D721Med (cell line): ENCODE data around the gene SRRD.
A peak's percentile ranks its signal among the peaks of the same experiment; 100 is the strongest.

Source experiments
- DNase-seq: peaks from one replicate; pipeline ENCODE4 v3.0.0; 2011; ENCODE audit warnings: low spot score; ENCODE audit not compliant: insufficient read length
- FAIRE-seq: peaks from 2 replicates; lab custom pipeline; 2011; peaks lifted over from hg19 to GRCh38; lab: Jason Lieb, UNC
- TF ChIP-seq, protein P1 (sequence below): IDR thresholded peaks from 2 replicates; pipeline ENCODE4 v1.5.1; 2012; ENCODE audit warnings: mild to moderate bottlenecking, control low read depth; ENCODE audit not compliant: insufficient read depth; ENCODE audit errors: missing control alignments

SRRD gene

DNA sequence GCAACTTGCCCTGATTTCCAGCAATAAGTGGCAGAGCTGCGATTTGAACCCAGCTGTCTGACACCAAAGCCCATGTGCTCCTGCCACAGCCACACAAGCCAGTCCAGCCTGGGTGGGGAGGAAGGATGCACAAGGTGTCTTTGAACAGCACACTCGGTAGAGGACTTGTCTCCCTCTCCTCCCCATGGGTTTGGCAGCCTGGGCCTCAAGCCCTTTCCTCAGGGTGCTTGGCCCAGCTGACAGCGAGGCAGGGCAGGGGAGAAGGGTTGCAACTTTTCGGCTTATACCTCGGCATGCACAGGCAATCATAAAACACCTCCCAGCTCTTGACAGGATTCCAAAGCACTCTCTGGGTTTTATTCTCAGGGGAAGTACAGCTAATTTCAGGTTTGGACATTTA is 35.3 kb upstream of the SRRD start:
- FAIRE-seq (no peak), DNase-seq (no peak)
- TF ChIP-seq, protein P1, sequence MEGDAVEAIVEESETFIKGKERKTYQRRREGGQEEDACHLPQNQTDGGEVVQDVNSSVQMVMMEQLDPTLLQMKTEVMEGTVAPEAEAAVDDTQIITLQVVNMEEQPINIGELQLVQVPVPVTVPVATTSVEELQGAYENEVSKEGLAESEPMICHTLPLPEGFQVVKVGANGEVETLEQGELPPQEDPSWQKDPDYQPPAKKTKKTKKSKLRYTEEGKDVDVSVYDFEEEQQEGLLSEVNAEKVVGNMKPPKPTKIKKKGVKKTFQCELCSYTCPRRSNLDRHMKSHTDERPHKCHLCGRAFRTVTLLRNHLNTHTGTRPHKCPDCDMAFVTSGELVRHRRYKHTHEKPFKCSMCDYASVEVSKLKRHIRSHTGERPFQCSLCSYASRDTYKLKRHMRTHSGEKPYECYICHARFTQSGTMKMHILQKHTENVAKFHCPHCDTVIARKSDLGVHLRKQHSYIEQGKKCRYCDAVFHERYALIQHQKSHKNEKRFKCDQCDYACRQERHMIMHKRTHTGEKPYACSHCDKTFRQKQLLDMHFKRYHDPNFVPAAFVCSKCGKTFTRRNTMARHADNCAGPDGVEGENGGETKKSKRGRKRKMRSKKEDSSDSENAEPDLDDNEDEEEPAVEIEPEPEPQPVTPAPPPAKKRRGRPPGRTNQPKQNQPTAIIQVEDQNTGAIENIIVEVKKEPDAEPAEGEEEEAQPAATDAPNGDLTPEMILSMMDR = no peak

DNA sequence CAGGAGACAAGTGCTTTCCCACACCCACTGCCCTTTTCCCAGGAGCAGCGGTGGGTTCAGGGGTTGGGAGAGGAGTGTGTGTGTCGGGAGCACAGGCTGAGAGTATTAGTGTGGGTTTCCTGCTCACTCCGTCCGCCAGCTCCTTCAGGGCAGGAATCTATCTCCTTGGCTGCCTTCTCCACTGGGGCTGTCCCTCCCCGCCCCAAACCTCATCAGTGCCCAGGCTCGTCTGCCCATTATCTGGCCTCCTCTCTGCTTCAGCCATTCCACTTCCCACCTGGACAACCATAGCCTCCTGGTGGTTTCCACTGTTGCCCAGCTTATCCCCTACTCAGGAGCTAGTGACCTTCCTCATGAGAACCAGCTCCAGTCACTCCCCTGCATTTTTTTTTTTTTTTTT is 34.7 kb upstream of the SRRD start:
- TF ChIP-seq, protein P1 = no peak
- FAIRE-seq (no peak), DNase-seq (no peak)

DNA sequence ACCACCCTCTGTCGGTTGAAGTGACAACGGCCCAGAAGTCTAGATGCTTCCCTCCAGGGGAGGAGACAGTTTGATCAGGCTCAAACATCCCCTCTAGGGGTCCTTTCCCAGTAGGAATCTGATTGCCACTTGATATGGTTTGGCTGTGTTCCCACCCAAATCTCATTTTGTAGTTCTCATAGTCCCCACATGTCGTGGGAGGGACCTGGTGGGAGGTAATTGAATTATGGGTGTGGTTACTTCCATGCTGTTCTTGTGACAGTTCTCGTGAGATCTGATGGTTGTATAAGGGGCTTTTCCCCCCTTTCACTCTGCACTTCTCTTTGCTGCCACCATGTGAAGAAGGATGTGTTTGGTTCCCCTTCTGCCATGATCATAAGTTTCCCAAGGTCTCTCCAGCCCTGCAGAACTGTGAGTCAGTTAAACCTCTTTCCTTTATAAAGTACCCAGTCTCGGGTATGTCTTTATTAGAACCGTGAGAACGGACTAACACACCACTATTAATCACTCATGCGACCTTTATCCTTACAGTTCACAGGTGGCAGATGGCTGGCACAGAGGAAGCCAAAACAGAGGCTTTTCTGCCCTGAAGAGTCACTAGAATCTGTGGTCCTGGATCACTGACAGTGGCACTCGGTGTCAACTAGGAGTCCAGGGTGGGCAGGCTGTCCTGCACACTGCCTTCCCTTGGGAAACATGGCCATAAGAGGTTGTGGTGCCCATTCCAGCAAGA is 33.1 kb upstream of the SRRD start:
- FAIRE-seq (no peak), DNase-seq (no peak)
- TF ChIP-seq, protein P1 = no peak

DNA sequence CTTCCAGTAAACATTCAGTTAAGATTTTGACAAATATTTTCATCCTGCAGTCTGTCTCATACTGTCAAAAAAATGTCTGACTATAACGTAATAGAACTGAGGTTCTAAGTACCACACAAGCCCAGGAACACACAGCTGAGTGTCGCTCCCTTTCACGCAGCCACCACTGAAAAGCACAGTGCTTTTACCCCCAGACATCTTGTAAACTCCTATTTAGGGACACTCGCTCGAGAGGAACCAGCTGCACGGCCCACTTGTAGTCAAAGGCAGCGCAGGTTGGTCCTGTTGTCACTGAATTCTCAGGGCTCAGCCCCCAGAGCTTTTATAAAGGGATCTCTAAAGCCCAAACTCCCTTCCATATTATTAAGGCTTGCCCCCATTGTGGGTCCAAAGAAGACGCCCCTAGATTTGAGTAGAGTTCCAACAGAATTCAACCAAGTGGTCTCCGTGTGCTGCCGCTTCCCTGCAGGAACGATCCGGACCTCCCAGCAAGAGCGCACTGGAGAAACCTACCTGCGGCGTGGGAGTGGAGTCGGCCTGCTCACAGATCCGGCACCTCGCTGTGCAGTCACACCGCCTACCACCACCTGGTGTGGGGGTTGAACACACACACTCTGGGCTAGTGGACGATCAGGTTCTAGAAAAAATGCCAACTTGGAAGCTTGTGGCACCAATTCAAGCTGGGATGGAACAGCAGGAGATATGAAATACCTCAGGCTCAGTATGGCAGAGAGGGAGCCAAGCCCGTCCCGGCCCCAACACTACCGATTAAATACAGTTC is 31.3 kb upstream of the SRRD start:
- FAIRE-seq = no peak
- TF ChIP-seq, protein P1 = no peak
- DNase-seq = no peak

DNA sequence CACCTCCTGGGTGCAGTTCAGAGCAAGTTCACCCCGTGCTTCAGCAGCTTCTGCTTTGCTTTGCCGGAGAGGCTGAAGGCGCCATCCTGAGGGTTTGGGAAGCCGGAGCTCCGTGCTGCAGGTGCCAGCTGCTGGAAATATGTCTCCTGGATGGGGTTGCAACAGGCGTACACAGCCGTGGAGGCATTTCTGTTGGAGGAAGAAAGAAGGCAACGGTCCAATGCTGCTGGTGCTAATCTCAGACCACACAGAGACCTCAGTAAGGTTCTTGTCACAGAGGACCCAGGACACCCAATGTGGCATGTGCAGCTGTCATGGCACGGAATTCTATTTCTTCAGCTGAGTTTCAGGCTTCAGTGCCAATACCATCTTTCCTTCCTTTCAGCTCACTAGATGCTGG is 30.5 kb upstream of the SRRD start:
- no peak for DNase-seq
- TF ChIP-seq, protein P1 = no peak
- no peak for FAIRE-seq

DNA sequence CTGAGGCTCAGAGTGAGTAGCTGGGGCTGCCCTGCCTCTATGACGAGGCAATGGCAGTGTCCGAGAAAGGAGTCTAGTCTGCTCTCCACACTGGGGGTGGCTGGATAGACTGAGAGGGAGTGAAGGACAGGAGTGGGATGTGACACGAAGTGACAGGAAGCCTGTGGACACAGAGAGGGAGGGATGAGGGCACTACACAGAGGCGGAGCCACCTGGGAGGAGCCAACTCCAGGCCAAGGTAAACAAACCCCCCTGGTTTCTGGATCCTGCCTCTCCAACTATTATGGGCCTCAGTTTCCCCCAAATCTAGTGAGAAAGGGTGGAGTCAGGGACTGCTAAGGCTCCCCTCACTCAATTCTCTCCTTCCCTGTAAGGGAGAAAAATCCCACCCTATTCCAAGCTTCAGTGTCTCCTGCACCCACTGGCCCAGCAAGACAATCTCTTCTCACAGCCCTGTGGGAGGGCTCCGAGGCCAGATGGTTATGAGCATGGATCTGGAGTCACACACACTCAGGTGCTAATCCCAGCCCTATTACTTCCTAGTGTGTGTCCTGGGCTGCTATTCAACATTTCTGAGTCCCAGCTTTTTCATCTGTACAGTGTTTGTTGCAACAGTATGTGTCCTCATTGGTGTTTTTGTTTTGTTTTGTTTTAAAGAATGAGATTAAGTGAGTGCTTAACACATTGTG is 29.7 kb upstream of the SRRD start:
- FAIRE-seq = no peak
- DNase-seq = peak; percentile 54
- TF ChIP-seq, protein P1 = no peak
